SIG-M5 (cell line): ENCODE results near the gene PTCD1.

Experiments
- DNase-seq: peaks from one replicate; lab custom pipeline; 2025; lab: John Stamatoyannopoulos, UW

Gene PTCD1

DNA sequence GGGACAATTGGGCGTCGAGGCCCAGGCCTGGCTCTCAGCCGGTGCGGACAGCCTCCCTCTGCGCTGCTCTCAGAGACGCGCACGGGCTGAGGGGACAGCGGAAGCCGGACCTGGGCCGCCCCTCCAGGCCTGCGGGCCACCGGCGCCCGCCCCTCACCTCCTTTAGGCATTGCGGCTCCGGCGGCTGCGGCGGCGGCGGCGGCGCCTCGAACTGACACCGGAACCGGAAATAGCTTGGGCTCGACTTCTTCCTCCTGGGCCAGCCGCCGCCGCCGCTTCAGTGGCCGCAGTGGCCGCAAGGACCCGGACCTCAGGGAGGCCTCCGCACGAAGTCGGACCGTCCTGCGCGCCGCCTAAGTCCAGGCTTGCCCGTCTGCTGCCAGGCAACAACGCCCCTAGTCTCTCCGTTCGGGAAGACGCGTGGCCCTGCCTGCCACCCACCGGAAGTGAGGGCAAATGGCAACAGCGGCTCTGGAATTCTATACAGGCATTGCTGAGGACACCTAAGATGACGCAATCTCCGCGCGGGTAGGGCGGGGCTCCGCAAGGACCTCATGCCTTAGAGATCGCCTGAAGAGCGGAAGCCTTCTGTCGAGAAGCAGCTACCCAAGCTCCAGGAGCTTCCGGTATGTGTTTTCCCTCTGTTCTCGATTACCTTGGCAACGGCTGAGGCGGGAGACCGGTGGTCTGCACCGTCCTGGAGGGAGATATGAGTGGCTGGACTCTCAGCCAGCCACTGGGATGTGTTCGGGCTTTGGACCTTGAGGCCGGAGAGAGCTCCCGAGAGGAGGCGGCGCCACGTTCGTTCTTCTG lies 30.0 kb downstream of the PTCD1 start, which contains the start of the genes BUD31 and PDAP1:
TSS of gene BUD31 (plus strand) at position 591 of the 813 bp plus-strand sequence. CDS start 2,124 bp downstream, outside the sequence.
TSS of gene PDAP1 (minus strand) at position 219 of the 813 bp plus-strand sequence. CDS start at position 170, 49 bp downstream.
- DNase-seq = peak; percentile 73

- no peak for DNase-seq
Measured at GRCh38 chr7:99407872-99408378, 30.7 kb downstream of the PTCD1 start.

DNA sequence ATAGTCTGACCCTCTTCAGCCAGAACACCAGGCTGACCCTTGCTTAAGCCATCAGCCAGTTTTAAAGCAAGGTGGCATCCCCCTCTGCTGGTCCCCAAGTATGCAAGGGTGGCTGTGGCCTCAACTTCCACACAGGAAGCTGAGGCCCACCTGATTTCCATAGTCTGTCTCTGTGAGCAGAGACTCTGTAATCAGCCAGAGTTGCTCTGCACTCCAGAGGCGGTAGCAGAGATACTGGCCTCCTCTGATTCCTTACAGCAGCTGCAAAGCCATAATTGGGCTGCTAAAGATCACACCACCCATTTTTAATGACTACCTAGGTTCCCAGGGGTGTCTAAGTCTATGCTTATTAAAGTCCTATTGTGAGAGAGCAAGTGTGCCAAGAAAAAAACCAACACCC lies 32.0 kb downstream of the PTCD1 start:
- DNase-seq = no peak

DNA sequence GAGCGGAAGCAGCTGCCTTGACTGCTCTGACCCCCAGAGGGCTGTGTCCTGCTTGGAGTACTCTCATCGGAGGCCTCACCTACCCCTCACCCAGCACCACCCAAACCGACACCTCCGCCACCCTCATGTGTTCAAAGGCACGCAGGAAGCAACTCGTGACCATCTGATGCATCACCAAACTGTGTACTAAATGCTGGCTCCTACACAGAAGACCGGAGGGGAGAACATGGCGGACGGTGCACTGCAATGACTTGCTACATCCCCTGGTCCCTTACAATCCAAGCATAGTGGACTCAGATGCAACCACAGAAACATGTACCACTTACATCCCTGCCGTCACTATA lies 33.6 kb downstream of the PTCD1 start:
- DNase-seq = no peak

- DNase-seq = no peak
Measured at GRCh38 chr7:99404235-99404976, 34.2 kb downstream of the PTCD1 start.

DNA sequence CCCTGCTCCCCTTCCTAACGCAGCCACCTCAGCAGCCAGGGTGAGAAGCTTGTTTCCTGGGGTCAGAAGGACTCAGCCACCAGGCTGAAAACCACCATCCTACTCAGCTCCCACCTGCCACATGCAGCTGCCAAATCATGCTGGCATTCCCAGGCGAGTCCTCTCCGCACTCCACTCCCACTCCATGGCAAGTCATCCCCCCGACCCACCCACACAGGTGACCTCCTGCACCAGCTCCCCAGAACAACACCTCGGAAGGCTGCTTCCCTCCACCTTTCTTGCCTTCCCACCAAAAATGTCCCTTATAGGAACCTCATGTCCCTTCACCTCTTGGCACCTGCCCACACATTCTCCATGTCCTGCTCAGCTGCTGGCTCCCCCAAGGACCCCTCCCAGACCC lies 34.8 kb downstream of the PTCD1 start:
- no peak for DNase-seq

- DNase-seq = no peak
Measured at GRCh38 chr7:99402854-99403253, 35.7 kb downstream of the PTCD1 start.

DNA sequence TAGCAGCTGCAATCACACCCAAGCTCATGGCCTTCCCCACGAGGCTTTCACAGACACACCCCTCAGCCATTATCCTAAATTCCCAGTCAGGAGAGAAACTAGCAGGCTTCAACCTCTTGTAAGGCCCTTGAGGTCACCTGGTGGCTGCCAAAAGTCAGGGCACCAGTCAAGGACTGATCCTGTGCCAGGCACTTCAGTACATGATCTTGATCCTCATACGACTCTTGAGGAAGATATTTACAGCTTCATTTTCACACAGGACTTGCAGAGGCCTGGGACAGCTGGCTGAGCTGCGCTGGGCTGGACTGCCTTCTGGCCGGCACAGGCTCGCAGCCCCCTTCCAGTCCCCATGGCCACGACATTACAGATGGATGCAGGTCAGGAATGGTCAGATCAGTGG lies 39.0 kb downstream of the PTCD1 start:
- DNase-seq = no peak

GRCh38 chr7:99398891-99399445 lies 39.6 kb downstream of the PTCD1 start:
- DNase-seq = no peak

- DNase-seq = no peak
Measured at GRCh38 chr7:99397297-99397983, 41.2 kb downstream of the PTCD1 start.

DNA sequence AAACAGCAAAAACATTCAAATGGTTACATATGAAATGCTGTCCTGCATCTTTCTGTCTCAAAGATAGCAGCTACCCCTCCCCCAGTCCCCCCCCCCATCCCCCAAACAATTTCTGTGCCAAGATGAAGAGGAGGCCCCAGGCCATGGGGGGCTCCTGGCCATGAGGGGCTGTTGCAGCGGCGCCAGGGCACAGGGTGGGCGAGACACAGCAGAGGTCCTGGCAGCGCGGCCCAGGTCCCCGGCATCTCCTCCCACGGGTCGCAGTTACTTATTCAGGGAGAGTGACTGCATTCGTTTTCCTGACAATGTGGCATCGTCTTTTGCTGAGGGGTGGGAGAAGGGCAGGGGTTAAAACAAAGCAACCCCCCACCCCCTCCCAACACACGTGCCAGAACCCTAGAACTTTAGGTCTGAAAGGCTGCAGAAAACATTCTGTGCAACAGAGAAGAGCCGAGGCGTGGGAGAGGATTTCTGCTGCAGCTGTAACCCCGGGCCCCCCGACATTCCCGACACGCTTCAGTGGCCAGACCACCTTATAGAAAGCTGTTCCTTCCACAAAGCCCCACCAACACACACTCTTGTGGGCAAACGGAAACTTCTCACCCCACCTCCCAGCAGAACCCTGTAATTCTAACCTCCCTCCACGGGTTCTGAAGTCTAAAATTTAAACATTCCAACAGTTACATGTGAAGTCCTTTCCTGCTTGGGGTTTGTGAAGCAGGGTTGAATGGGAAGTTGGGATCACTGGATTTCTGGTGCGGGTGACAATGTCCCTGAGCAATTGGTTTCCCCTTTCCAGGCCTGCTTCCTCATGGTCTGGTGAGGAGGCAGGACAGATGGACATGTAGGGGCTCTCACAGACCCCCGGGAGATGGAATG lies 41.9 kb downstream of the PTCD1 start:
- no peak for DNase-seq

GRCh38 chr7:99395616-99396327 lies 42.8 kb downstream of the PTCD1 start:
- DNase-seq = no peak

- no peak for DNase-seq
Measured at GRCh38 chr7:99394188-99394502, 44.5 kb downstream of the PTCD1 start.

DNA sequence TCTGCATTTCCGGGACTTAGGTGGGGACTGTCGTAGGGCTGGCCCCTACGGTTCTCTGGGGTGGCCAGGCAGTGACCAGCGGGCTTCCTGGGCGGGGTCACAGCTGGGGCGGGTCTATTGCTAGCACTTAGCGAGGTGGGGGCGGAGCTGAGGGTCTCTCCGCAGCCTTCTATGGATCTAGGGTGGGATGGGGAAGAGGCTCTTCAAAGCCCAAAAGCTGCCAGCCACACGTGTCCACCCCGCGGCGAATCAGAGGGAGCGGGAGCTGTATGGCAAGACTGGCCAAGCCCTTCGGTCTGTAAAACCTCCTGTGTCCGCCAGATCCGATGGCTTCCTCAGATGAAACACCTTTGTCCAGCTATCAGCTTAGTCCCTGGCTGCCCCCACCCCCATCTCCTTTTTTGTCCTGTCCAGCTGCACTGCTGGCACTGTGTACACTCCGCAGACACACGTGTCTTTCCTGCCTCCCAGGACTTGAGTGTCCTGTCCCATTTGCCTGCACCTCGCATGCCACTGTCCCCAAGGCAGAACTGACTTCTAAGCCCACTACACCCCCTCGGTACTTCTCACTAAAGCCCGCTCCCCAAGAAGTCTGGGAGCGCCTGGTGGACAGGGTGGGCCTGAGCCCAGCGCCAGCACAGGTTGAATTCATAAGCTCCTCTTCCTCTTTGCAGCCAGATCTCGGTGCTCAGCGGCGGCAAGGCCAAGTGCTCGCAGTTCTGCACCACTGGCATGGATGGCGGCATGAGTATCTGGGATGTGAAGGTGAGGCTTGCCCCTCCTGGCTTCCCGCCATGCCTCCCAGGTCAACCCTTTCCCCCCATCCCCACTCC lies 45.0 kb downstream of the PTCD1 start:
- DNase-seq = no peak

GRCh38 chr7:99392659-99393354 lies 45.8 kb downstream of the PTCD1 start:
- DNase-seq = no peak

DNA sequence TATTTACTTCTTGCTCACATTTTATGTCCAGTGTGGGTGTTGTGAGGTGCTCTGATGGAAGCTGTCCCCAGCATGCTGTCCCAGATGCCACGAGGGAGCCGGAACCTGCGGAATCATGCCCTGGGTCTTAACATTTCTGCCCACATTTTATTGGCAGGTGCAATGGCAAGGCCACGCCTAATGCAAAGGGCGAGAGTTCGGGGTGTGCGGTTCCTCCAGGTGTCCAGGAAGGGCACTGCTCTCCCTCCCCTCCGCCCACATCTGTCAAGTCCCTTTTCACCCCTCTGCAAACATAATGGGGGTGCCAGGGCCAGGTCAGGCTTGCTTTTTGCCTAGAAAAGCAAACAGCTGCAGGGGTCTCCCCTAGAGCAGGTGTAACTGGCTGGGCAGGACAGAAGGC lies 46.6 kb downstream of the PTCD1 start:
- DNase-seq = no peak

DNA sequence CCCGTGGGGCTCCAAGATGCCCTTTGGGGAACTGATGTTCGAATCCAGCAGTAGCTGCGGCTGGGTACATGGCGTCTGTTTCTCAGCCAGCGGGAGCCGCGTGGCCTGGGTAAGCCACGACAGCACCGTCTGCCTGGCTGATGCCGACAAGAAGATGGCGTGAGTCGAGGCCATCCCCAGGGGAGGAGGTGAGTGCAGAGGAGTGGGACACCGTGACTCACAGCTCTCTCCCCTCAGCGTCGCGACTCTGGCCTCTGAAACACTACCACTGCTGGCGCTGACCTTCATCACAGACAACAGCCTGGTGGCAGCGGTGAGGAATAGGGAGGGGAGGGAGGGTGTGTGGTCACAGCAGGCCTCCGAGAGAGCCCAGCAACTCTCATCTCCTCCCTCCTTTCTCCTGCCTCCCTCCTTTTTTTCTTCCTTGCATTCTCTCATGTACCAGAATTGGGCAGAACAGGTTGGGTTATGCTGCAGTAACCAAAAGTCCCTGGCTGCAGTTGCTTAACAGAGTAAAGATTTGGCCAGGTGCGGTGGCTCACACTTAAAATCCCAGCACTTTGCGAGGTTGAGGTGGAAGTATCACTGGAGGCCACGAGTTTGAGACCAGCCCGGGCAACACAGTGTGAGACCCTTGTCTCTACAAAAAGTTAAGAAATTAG lies 47.5 kb downstream of the PTCD1 start:
- DNase-seq = no peak

DNA sequence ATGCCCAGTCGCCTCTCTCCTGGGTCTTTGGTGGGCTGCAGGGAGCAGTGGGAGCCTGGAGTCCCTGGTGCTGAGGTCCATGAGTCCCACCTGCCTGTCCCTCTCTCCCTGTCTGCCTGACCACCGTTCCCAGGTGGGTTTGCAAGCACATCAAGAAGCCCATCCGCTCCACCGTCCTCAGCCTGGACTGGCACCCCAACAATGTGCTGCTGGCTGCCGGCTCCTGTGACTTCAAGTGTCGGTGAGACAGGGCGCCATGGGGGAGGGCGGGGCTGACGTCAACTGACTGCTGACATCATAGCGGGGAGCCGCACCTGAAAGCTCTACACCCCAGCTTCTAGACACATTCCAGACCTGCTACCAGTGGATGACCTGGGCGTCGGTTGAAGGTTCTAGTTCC lies 48.8 kb downstream of the PTCD1 start:
- DNase-seq = no peak

DNA sequence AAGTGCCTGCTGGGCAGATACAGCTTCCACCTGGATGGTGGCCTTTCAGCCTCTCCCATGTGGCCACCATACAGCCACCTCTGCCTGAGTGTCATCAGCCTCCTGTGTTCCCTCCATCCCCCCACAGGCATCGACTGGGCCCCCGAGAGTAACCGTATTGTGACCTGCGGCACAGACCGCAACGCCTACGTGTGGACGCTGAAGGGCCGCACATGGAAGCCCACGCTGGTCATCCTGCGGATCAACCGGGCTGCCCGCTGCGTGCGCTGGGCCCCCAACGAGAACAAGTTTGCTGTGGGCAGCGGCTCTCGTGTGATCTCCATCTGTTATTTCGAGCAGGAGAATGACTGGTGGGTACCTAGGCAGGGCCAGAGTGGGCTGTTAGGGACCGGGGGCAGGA lies 50.7 kb downstream of the PTCD1 start:
- DNase-seq = no peak
